KOPT-K1 (cell line): Measurements from ENCODE around the gene MRM2.

ENCODE experiments used
- H3K27ac ChIP-seq: fragments of 200-600 bp; sonication (generic); 2 replicates; pipeline ENCODE4 v1.5.1; 2016; ENCODE audit warnings: antibody characterized with exemption, mild to moderate bottlenecking, low read depth, low read length; ENCODE audit not compliant: poor library complexity, severe bottlenecking
- H3K36me3 ChIP-seq: fragments of 200-600 bp; sonication (generic); 2 replicates; pipeline ENCODE4 v1.5.1; 2017; ENCODE audit warnings: antibody characterized with exemption, mild to moderate bottlenecking, low read length, moderate library complexity; ENCODE audit not compliant: insufficient read depth
- H3K9me3 ChIP-seq: fragments of 200-600 bp; sonication (generic); 2 replicates; pipeline ENCODE4 v1.5.1; 2017; ENCODE audit warnings: antibody characterized with exemption, low read length, mild to moderate bottlenecking; ENCODE audit not compliant: insufficient read depth, poor library complexity, severe bottlenecking

Gene MRM2

DNA sequence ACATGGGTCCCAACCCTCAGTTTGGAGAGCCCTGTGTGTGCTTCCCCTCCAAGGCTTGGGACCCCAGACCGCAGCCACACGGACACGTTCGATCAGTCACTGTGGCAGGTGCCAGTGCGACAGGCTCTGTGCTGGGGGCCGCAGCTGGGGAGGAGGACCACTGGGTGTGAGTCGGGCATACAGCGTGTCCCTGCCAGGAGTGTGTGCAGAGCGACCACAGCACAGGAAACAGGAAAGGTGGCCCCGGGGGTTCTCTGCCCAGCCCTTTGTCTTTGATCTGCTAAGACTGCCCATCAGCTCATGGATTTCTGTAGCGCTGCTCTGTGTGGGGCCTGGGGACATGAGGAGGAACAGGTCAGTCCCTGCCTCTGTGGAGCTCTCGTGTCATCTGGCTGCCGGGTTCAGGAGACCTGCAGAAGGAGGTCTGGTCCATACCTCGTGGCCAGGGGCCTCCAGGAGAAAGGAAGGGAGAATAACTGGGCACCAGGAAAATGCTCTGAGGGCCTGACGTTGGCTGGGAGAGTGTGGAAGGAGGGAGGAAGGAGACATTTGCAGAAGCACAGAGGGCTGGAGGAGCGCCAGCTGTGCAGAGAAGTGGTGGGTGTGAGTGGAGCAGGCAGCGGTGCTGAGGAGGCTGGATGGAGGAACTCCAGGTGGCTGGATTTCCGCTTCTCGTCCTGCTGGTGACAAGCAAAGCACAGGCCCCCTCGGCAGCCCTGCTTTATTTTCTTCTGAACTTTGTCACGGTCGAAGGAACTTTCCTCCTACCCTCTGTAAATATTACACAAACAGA lies 4.1 kb upstream of the MRM2 start:
- no peak overlapping the region for H3K27ac ChIP-seq
- H3K9me3 ChIP-seq: no peaks in the 10 kb centered on the region
- peaks cover 48% of the 10 kb centered on the region for H3K36me3 ChIP-seq

DNA sequence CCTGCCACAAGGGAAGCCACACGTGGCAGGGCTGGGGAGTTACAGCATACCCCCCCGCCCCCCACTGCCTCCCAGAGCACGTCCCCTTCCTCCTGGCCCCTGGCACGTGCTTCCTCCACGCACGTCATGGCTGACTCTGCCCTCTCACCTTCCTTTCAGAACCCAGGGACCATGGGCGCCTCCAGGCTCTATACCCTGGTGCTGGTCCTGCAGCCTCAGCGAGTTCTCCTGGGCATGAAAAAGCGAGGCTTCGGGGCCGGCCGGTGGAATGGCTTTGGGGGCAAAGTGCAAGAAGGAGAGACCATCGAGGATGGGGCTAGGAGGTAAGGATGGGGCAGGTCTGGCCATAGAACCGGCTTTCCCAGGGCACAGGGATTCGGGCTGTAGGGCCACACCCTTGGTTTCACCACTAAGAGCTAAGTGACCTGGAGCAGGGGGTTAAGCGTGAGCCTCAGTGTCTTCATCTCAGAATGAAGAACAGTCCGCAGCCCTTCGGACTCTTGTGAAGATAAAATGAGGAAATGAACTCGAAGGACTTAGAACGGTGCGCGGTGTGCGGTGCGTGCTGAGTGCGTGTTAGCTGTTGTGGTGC lies 2.5 kb upstream of the MRM2 start:
- Histone ChIP-seq H3K27ac (no peak overlapping the region), H3K36me3 (peaks cover 47% of the 10 kb centered on the region), H3K9me3 (no peaks in the 10 kb centered on the region)

GRCh38 chr7:2243458-2243857 lies 1.5 kb upstream of the MRM2 start:
- H3K27ac ChIP-seq: no peak overlapping the region
- peaks cover 56% of the 10 kb centered on the region for H3K36me3 ChIP-seq
- no peaks in the 10 kb centered on the region for H3K9me3 ChIP-seq

GRCh38 chr7:2242541-2243429 lies 780 bp upstream of the MRM2 start:
- Histone ChIP-seq H3K36me3 (peaks cover 58% of the 10 kb centered on the region), H3K9me3 (no peaks in the 10 kb centered on the region), H3K27ac (peak overlapping the region; percentile 82)

- Histone ChIP-seq H3K36me3 (peaks cover 60% of the 10 kb centered on the region), H3K27ac (no peak overlapping the region), H3K9me3 (no peaks in the 10 kb centered on the region)
These were observed 2.8 kb downstream of the MRM2 start for GRCh38 chr7:2239242-2239641.

DNA sequence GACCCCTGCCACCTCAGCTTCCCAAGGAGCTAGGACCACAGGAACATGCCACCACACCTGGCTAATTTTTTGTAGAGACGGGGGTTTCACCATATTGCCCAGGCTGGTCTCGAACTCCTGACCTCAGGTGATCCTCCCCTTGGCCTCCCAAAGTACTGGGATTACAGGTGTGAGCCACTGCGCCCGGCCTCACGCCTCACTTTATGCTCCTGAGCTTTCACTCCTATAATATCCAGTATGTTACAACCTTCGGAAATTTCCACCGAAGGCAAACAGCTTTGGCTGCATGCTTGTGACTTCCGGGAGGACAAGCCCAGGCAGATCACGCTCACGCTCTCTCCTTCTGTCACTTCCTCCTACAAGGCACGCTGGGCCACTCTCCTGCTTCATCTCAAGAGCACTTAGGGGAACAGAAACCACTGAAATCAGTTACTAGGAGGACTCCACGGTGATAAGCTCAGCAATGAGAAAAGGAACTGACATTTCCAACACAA lies 4.8 kb downstream of the MRM2 start:
- Histone ChIP-seq H3K9me3 (no peaks in the 10 kb centered on the region), H3K36me3 (peaks cover 57% of the 10 kb centered on the region), H3K27ac (no peak overlapping the region)

DNA sequence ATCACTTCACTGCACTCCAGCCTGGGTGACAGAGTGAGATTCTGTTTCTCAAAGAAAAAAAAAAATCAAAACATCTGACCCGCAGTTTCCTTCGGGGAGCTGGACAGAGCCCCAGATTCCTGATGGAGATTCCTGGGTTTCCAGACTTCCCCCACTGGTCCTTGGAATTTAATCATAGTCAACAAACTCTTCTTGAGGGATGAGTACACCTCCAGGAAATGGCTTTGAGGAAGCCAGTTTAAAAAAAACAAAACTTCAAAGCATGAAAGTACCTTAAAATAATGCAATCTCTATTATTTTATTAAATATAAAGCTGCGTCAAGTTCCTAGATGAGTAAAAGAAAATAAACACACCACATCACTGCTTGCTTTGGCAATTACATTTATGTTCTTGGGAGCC lies 8.1 kb downstream of the MRM2 start:
- H3K9me3 ChIP-seq: no peaks in the 10 kb centered on the region
- peaks cover 66% of the 10 kb centered on the region for H3K36me3 ChIP-seq
- H3K27ac ChIP-seq: no peak overlapping the region

- peak within 1 kb of the TSS; percentile 72 for H3K27ac ChIP-seq
- no peaks in the 10 kb centered on the region for H3K9me3 ChIP-seq
- peaks cover 68% of the 10 kb centered on the region for H3K36me3 ChIP-seq
These were observed 9.1 kb downstream of the MRM2 start, which contains the start of gene MAD1L1 for GRCh38 chr7:2232766-2233520. Gene MAD1L1 (minus strand): TSS chr7:2232945. CDS start chr7:2230133, 2,812 bp downstream.

DNA sequence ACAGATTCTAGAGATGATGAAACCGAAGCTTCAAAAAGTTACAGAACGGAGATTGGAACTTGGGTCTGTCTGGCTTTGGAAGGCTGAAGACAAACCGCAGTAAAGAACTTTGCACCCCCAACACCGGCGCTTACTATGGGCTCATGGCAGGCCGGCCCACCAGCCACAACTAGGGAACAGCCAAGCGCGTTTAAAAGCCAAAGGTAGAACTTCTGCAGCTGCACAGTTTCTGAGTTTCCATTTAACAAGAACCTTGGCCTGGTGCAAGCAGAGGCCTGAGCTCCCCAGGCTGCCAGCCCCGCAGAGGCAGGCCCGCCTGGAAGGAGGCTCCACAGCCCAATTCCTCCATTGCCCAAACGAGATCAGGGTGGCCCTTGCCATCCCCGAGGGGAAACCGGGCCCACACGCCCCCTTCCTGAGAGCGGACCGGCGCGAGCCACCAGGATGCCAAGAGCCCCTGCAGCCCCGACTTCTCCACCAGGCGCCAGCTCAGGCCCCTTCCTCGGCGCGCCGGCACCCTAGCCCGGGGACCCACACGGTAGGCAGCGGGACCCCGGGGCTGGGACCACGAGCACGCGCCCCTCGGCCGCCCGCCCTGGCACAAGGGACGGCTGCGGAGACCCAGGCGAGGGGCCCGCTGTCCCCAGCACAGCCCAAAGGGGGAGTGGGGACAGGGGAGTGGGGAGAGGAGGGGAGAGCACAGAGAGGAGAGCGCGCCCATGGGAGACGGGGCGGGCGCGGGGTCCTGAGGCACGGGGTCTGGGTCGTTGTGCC lies 9.8 kb downstream of the MRM2 start:
- H3K36me3 ChIP-seq: peaks cover 68% of the 10 kb centered on the region

GRCh38 chr7:2230882-2231281 lies 11.1 kb downstream of the MRM2 start:
- Histone ChIP-seq H3K36me3 (peaks cover 68% of the 10 kb centered on the region), H3K27ac (no peak overlapping the region), H3K9me3 (no peaks in the 10 kb centered on the region)

More for the DNA sequence above, 9.8 kb downstream of the MRM2 start:
- H3K27ac ChIP-seq: peak overlapping the region; percentile 72
- H3K9me3 ChIP-seq: no peaks in the 10 kb centered on the region

DNA sequence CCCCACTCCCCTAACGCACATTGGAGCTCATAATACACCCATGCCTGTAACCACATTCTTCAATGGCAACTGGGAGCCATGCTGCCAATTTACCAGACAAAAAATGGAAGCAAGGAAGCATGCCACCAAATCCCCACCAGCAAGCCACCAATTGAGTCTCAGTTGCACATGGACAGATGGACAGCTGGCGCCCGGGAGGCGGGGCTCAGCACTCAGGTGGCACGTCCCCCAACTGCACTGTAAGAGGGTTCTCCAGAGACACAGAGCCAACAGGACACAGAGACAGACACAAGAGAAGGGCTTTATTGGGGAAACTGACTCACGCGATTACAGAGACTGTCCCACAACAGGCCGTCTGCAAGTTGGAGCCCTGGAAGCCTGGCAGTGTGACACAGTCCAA lies 11.8 kb downstream of the MRM2 start:
- H3K36me3 ChIP-seq: peaks cover 68% of the 10 kb centered on the region
- no peaks in the 10 kb centered on the region for H3K9me3 ChIP-seq

GRCh38 chr7:2229467-2229866 lies 12.5 kb downstream of the MRM2 start:
- peaks cover 68% of the 10 kb centered on the region for H3K36me3 ChIP-seq
- no peak overlapping the region for H3K27ac ChIP-seq
- no peaks in the 10 kb centered on the region for H3K9me3 ChIP-seq

More for the DNA sequence above, 11.8 kb downstream of the MRM2 start:
- H3K27ac ChIP-seq: no peak overlapping the region

GRCh38 chr7:2228921-2229320 lies 13.1 kb downstream of the MRM2 start:
- no peaks in the 10 kb centered on the region for H3K9me3 ChIP-seq
- peaks cover 69% of the 10 kb centered on the region for H3K36me3 ChIP-seq
- no peak overlapping the region for H3K27ac ChIP-seq

DNA sequence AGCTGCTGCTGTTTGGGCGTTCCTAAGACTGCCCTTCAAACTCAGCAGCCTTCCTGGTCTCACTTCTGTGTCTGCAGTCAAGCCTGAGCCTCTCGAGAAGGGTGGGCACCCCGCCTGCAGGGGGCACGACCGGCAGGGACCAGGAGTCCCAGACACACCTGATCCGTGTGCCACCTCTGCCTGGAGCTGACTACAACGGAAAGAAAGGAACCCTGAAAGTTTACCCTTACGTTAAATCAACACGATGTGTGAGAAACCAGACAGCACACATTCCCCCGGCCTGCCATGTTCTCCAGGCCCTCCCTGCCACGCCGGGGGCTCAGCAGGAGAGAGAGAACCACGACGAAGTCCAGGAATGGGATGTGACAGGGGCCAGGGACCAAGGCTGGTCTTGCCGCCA lies 14.3 kb downstream of the MRM2 start:
- H3K27ac ChIP-seq: no peak overlapping the region
- H3K9me3 ChIP-seq: no peaks in the 10 kb centered on the region
- H3K36me3 ChIP-seq: peaks cover 82% of the 10 kb centered on the region
